OCI-LY7 (cell line): ENCODE results near the gene HDAC4. TPM values are rescaled to one million over a fixed set of nuclear protein-coding genes. Genes with fewer than 3 reads are reported as not detected.

Experiments
- BruUV-seq: library from RNA; stranded (reverse); fragments of 400-500 nt; replicated peaks from 2 replicates; lab custom pipeline; 2021; lab: Mats Ljungman, UMichigan
- CTCF ChIA-PET: fragments of 300-600 bp; sonication (Branson Sonifier 250); formaldehyde crosslinking; loops from one replicate; lab custom pipeline; 2022; ENCODE audit warnings: antibody characterized with exemption; ENCODE audit not compliant: unreplicated experiment; lab: Charles Lee
- POLR2A ChIA-PET: fragments of 300-600 bp; sonication (Branson Sonifier 250); formaldehyde crosslinking; loops from one replicate; lab custom pipeline; 2022; ENCODE audit warnings: antibody characterized with exemption; lab: Charles Lee
- DNase-seq: peaks from one replicate; pipeline ENCODE4 v3.0.0-alpha.2; 2015; ENCODE audit warnings: low spot score
- H2AFZ ChIP-seq: fragments of 200-600 bp; sonication (generic), shearing (Covaris generic); 2 replicates; pipeline ENCODE4 v1.6.1; 2014; ENCODE audit warnings: mild to moderate bottlenecking, antibody characterized with exemption, low read length, moderate library complexity
- H3K27ac ChIP-seq: fragments of 200-600 bp; sonication (generic); 2 replicates; pipeline ENCODE4 v1.5.1; 2014; ENCODE audit warnings: mixed run types, low read depth, mild to moderate bottlenecking, moderate library complexity, low read length, inconsistent platforms; ENCODE audit not compliant: poor library complexity, severe bottlenecking
- H3K36me3 ChIP-seq: fragments of 200-600 bp; sonication (generic); 2 replicates; pipeline ENCODE4 v1.6.1; 2014; ENCODE audit warnings: mild to moderate bottlenecking, antibody characterized with exemption, low read length, moderate library complexity, mixed read lengths; ENCODE audit not compliant: insufficient read depth
- H3K4me1 ChIP-seq: fragments of 200-600 bp; sonication (generic); 2 replicates; pipeline ENCODE4 v1.5.1; 2014; ENCODE audit warnings: mild to moderate bottlenecking, low read length; ENCODE audit not compliant: insufficient read depth, poor library complexity, severe bottlenecking
- H3K4me2 ChIP-seq: fragments of 200-600 bp; sonication (generic); 2 replicates; pipeline ENCODE4 v1.6.1; 2014; ENCODE audit warnings: mild to moderate bottlenecking, low read length
- H3K4me3 ChIP-seq: fragments of 200-600 bp; sonication (generic); 2 replicates; pipeline ENCODE4 v1.5.1; 2014; ENCODE audit warnings: mild to moderate bottlenecking, low read depth, low read length; ENCODE audit not compliant: poor library complexity, severe bottlenecking
- H3K79me2 ChIP-seq: fragments of 200-600 bp; sonication (generic); 2 replicates; pipeline ENCODE4 v1.6.1; 2016; ENCODE audit warnings: low read depth, mild to moderate bottlenecking, low read length, moderate library complexity, mixed read lengths; ENCODE audit not compliant: insufficient read depth
- H3K9me2 ChIP-seq: fragments of 200-600 bp; sonication (generic); 2 replicates; pipeline ENCODE4 v1.6.1; 2016; ENCODE audit warnings: mild to moderate bottlenecking, low read length, mixed read lengths; ENCODE audit not compliant: insufficient read depth
- H3K9me3 ChIP-seq: fragments of 200-600 bp; sonication (generic); 2 replicates; pipeline ENCODE4 v1.6.1; 2014; ENCODE audit warnings: mild to moderate bottlenecking, mixed run types, low read length, mixed read lengths
- H4K20me1 ChIP-seq: fragments of 200-600 bp; sonication (generic); 2 replicates; pipeline ENCODE4 v1.6.1; 2014; ENCODE audit warnings: mild to moderate bottlenecking, antibody characterized with exemption, low read length, moderate library complexity, mixed read lengths; ENCODE audit not compliant: insufficient read depth
- CTCF ChIP-seq: fragments of 200-600 bp; sonication (generic); conservative IDR thresholded peaks from 2 replicates; pipeline ENCODE4 v1.5.1; 2014; ENCODE audit warnings: mild to moderate bottlenecking, antibody characterized with exemption, low read length, moderate library complexity, mixed read lengths
- EZH2phosphoT487 ChIP-seq: fragments of 200-600 bp; sonication (generic); IDR thresholded peaks from 2 replicates; pipeline ENCODE4 v1.6.1; 2018; ENCODE audit warnings: low read depth, borderline replicate concordance, mild to moderate bottlenecking, mixed run types, antibody characterized with exemption, low read length, moderate library complexity, mixed read lengths
- intact Hi-C: fragments of 100-400 bp; cut with micrococcal nuclease; formaldehyde crosslinking; loops from one replicate; pipeline ENCODE4 v1.10.0; 2022; ENCODE audit not compliant: unreplicated experiment
- total RNA-seq, 2 experiments: library from RNA; depleted of rRNA in 1 of 2; stranded (reverse); fragments of >200 nt in 1 of 2; shearing (Covaris generic) in 1 of 2; gene quantifications; 2 replicates each; pipeline ENCODE4 v1.2.3, GENCODE V29; 2014 to 2022

The HDAC4 gene
- total RNA-seq, 2 experiments from 2014 or later: 10.2 to 20.6 TPM

- Histone ChIP-seq H3K4me3 (no peak overlapping the region), H4K20me1 (no peaks in the 10 kb centered on the region; the same call in 1 of the 2 replicates), H3K9me3 (no peaks in the 10 kb centered on the region), H3K79me2 (no peaks in the 10 kb centered on the region), H3K27ac (no peak overlapping the region), H2AFZ (no peak overlapping the region), H3K36me3 (no peaks in the 10 kb centered on the region), H3K4me1 (no peaks in the 10 kb centered on the region), H3K4me2 (no peak overlapping the region), H3K9me2 (no peaks in the 10 kb centered on the region)
- CTCF ChIA-PET: no interaction called here
- no TSS peak for BruUV-seq
- intact Hi-C loops: no loop called here
- POLR2A ChIA-PET: no interaction called here
- TF ChIP-seq EZH2phosphoT487: no peak
- no peak for TF ChIP-seq CTCF
- DNase-seq: no peak
Observed at GRCh38 chr2:239388236-239389151, 12.3 kb downstream of the HDAC4 start.

- no peak for DNase-seq
- TF ChIP-seq CTCF: no peak
- H4K20me1 ChIP-seq: no peaks in the 10 kb centered on the region; the same call in 1 of the 2 replicates
- H3K4me2 ChIP-seq: no peak overlapping the region
- ChIA-PET CTCF (no interaction called here), POLR2A (no interaction called here)
- no peaks in the 10 kb centered on the region for H3K9me2 ChIP-seq
- H3K4me3 ChIP-seq: no peak overlapping the region
- H2AFZ ChIP-seq: no peak overlapping the region
- H3K9me3 ChIP-seq: no peaks in the 10 kb centered on the region
- H3K36me3 ChIP-seq: no peaks in the 10 kb centered on the region
- no peaks in the 10 kb centered on the region for H3K4me1 ChIP-seq
- intact Hi-C loops: no loop called here
- no peak overlapping the region for H3K27ac ChIP-seq
- no TSS peak for BruUV-seq
- H3K79me2 ChIP-seq: no peaks in the 10 kb centered on the region
Observed at GRCh38 chr2:239387811-239388210, 13.0 kb downstream of the HDAC4 start.

- Histone ChIP-seq H3K9me2 (no peaks in the 10 kb centered on the region), H3K79me2 (no peaks in the 10 kb centered on the region), H3K27ac (no peak overlapping the region), H3K4me2 (no peak overlapping the region), H3K9me3 (no peaks in the 10 kb centered on the region), H3K4me3 (no peak overlapping the region), H3K4me1 (peaks cover 3% of the 10 kb centered on the region), H4K20me1 (no peaks in the 10 kb centered on the region; the same call in 1 of the 2 replicates), H2AFZ (no peak overlapping the region), H3K36me3 (no peaks in the 10 kb centered on the region)
- no peak for TF ChIP-seq EZH2phosphoT487
- no peak for TF ChIP-seq CTCF
- POLR2A ChIA-PET: no interaction called here
- no TSS peak for BruUV-seq
- CTCF ChIA-PET: no interaction called here
- intact Hi-C loops: no loop called here
- DNase-seq: no peak
Observed at GRCh38 chr2:239386872-239387445, 13.9 kb downstream of the HDAC4 start.
